Stimulated activated CD4-positive, alpha-beta T cell treated with anti-CD3 and anti-CD28 coated beads, Interleukin-2, amount 100 ng/mL, for 4 hours (primary cell): ENCODE measurements around the gene CUEDC1.

Experiments used
- DNase-seq: peaks from one replicate; pipeline ENCODE4 v3.0.0-alpha.2; 2020; ENCODE audit warnings: low read depth

CUEDC1 gene

DNA sequence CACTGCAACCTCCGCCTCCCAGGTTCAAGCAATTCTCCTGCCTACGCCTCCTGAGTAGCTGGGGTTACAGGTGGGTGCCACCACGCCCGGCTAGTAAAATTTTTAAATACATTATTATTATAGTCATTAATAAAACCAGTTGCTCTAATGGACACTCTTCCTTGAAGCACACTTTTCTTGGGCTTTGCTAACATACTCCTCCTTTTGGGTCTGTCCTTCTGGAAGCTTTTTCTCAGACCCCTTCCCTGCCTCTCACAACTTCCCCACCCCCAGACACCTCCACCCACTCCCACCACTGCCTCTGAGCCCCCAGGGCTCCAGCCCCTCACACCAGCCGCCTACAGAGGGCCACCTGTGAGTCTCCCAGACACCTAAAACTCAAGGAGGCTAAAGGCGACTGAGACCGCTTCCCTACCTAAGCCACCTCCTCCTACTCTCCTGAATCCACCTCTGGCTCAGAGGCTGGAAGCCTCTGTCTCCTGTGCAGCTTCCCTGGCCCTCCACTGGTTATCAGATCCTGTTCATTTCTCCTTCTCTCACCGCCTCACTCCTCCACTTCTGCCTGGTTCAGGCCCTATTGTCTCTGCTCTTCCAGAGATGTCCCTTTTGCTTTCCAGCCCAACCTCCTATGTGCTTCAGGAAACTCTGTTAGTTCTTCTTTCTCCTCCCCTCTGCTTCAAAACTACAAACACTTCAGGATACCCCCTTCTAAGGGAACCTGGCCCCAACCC lies 2.1 kb upstream of the CUEDC1 start:
- no peak for DNase-seq

DNA sequence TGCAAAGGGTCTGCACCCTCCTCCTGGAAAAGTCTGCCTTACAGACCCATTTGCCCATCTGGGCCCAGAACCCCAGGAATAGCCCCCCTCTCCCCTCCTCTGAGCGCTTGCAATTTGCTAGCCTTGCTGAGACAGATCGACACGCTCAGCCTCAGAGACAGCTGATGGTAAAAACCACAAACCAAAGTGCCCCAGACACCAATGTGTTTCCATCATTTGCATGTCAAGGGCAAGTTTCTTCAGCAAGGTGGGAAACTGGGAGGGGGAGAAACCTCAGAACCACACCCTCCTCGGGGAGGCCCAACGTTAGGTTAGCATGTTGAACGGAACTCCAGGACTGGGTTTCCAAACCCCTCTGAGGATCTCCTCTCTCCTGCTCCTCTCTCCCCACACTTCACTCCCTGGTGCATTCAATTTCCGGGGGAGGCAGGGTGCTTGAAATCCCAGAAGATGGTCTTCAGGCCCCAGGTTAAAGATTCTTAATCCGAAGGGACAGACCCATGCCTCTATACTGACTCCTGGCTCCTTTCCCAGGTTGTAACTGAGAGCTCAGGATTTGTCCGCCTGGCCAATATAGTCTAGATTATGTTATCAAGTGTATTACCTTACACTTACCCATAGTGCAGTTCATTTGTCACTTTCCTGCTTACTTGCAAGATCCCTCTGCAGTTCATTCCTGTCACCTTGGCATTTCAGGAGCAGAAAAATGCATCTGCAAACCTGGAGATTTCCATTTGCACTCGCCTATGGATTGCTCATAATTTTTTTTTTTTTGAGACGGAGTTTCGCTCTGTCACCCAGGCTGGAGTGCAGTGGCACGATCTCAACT lies 1.3 kb upstream of the CUEDC1 start:
- DNase-seq, result no peak

DNA sequence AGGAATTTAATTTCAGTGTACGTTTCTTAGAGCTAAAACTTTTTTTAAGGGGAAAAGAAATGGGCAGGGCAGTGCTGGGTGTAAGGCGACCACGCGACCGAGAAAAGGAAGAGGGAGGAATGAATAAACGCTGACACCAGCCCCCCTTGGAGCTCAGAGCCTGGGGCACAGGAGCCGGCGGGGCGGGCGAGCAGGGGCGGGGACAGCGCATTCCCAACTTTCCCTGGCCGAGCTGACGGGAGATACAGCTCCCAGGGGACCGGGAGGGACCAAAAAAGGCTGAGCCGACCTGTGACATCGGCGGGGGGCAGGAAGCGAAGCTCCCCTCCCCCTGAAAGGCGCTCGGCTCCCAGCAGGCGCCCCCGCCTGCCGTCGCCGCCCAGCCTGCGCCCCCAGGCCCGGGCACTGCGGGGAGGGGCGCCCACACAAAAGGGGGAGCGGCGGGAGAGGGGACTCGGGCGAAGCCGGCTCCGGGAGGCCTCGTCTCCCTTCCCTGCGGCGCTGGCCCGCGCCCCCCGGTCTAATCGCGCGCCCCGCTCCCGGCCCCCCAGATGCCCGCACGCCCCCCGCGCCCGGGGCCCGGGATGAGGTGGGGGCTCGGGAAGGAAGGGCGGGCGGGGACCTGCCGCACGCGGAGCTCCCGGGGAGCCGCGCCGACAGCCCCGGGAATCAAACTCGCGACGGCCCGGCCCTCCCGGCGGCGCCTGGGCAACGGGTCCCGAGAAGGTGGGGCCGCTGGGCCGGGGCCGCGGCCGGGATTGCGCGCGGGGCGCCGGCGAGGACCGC lies 622 bp downstream of the CUEDC1 start:
- DNase-seq, result no peak

GRCh38 chr17:57953705-57954396 lies 1.4 kb downstream of the CUEDC1 start:
- DNase-seq, result no peak

DNA sequence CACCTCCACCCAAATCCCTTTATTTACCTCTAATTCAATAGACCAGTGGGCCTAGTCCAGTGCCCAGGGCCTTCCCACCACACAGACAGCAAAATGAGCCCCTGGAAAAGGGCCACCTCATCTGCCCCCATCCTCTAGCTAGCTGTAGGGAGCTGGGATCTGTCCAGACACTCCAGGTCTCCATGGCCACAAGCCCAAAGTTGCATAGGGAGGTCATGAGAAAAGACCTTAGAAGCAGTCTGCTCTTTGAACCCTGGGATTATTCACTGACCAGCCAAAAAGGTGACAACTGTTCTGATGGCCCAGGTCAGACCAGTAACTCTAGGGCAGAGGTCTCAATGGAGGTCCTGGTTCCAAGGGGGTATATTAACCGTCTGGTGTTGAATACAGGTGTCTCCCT lies 2.0 kb downstream of the CUEDC1 start:
- DNase-seq, result no peak

- no peak for DNase-seq
Observed at GRCh38 chr17:57949649-57950048, 5.6 kb downstream of the CUEDC1 start.

DNA sequence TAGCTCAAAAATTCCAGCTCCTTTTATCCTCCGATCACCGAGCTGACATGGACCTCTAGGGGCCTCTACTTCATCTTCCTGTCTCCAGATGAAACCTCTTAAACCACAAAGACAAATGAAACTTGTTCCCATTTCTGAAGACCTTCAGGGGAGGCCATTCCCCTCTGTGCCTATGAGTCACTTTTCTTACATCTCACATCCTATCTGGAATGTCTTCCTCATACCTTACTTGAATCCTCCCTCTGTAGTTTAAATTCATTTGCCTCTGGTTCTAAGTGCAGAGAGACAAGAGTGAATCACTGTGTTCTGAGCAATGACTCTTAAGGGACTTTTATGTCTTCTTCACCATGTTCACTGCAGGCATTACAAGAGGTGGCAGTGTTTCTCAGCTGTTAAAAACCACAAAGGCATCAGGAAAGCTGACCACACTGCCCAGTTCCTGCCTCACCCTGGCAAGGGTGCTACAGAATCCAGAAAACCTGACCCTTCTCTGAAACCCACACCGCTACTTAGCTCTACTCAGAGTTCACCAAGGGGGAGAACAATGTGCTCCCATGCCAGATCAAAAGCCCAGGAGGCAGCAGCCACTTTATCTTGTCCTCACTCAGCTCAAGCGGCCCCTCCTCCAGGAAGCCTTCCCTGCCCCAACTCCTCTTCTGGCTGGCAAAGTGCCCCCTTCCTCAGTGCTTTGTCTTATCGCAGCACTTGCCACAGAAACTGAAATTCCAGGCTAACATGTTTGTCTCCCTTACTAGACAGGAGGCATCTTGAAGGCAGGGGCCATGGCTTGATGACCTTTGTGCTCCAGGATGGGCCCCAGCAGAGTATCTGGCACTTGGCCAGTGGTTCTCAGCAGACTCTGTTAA lies 6.4 kb downstream of the CUEDC1 start:
- no peak for DNase-seq

DNA sequence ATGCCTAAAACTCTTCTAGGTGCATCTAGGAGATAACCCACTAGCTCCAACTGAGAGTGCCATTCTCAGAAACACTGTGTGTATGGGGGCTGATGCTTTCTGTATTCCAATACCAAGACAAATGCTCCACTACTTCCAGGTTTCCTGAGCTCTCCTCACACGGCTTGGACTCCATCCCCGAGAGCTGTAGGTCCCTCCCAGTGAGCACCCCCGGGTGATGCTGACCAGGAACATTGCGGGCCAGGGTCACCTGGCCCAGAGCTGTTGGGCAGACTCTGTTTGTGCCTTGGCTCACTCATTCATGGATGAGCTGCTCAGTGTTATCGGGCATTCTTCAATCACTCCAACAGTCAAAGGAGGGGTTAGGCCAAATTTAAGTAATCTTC lies 7.0 kb downstream of the CUEDC1 start:
- no peak for DNase-seq

DNA sequence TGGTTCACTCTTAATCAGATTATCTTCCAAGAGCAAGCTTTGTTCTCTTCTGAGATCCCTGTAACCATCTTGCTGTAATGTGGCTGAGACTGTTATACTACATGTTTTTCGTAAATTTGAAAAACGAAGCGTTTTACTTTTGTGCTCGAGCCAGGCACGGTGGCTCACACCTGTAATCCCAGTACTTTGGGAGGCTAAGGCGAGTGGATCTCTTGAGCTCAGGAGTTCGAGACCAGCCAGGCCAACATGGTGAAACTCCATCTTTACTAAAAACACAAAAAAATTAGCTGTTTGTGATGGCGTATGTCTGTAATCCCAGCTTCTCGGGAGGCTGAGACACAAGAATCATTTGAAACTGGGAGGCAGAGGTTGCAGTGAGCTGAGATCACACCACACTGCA lies 7.8 kb downstream of the CUEDC1 start:
- DNase-seq, result no peak

DNA sequence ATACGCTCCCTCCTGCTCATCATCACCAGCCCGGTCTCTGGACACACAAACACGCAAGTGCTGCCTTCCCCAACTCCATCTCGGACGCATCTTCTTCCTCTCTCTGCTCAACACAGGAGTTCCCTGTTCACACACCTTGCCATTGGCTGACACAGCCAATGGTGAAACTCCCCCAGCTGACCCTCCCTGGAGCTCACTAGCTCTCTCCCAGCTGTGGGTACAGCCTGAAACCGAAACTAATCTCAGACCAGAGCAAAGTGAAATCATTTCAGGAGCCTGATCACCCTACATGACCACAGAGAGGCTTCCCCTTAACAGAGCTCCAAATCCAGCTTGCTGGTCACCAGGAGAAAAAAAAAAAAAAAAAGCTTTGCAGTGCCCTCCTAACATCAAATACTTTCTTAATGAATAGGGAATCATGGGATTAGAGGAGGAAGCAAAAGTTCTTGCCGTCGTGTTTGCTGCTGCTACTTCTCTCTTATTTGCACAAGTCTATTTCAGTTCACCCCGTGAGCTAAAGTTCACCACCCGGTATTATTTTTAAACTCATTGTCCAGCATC lies 8.3 kb downstream of the CUEDC1 start:
- DNase-seq, result no peak

DNA sequence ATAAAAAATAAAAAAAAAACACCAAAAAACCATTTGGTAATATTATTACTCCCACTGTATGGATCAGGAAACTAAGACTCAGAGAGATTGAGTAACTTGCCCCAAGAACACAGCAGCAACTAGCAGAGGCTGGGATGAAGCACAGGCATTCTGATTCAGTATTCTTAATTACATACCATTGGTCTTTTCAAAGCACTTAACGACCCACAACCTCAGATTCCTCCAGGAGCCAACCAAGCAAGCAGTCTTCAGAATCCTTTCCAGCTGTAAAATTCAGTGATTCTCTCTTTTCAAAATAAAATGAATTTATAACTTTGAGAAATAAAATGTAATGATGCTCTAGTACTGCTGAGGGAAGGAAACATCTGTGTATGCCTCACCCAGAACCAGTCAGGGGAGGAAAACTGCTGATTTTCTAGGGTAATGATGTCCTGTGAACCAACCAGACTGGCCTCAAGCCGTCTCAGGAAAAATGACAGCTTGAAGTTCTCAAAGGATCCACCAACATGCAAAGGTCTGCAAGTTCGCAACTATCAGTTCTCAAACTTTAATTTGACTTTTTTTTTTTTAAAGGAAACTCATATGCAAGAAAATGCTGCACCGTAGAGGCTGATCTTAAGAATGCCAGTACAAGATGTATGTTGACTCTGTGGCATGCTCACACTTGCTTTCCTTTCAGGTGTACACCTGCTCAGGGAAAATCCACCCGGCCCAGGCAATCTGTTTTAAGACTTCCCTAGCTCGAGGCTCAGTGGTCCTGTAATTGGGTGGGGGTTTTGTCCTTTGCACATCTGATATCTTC lies 9.0 kb downstream of the CUEDC1 start:
- no peak for DNase-seq

DNA sequence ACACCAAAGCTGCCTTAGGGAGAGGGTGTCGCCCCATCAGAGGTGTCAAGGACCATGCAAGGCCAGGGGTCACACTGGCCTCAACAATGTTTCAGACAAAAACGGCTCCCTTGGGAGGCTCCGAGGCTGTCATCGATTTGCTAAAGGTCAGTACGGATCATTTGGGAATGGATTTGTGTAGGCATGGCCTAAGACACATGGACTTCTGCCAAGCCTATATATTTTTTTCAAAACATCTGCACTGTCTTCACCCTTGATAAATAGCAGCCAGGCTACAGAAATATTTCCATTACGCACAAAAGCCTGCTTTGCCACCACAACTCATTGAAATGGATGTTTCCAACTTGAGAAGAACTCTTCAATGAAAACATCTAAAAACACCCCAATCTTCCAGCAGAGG lies 10.3 kb downstream of the CUEDC1 start:
- DNase-seq, result no peak

- no peak for DNase-seq
Observed at GRCh38 chr17:57943645-57944044, 11.6 kb downstream of the CUEDC1 start.

GRCh38 chr17:57943140-57943539 lies 12.1 kb downstream of the CUEDC1 start:
- no peak for DNase-seq

DNA sequence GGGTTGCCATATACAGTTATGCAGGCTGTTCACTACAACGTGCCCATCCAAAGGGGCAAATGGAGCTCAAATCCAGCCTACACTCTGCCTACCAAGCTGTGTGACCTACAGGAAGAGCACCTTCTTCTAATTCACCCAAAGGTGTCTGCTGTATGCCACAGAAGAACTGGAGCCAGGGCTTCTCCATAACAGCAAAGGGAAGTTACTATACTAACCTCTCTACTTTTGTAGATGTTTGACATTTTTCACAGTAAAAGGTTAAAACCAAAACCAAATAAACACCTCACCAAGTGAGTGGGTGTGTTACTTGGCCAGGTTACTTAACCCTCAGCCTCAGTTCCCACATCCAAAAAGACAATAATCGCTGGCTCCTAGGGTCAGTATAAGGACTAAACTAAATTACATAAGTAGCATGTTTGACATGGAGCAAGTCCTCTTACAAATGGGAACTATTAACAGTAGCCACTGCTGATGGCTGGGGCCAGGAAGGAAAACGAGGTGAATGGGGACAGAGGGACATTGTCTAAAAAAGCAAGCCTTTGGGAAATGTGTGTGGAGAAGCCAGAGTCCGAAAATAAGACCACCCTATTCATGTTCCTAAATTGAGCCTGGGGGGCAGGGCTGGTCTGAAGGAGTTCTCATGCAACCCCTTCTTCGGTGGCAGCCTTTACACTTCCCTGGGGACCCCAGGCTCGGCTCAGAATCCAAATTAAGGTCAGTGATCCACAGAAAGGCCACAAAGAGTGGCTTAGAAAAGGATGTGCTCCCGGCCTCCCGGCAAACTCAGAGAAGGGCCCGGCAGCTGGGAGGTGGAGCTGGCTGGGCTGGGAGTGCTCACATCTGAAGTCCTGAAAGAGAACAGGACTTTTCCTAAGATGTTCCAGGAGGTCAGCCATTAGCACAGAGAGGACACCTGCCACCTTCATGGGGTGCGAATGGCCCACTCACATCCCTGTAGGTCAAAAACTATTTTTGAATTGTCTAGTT lies 13.5 kb downstream of the CUEDC1 start:
- DNase-seq, result no peak

- DNase-seq, result peak; percentile 39
Observed at GRCh38 chr17:57940653-57941329, 14.4 kb downstream of the CUEDC1 start.

- DNase-seq, result no peak
Observed at GRCh38 chr17:57940231-57940630, 15.0 kb downstream of the CUEDC1 start.

GRCh38 chr17:57939797-57940196 lies 15.4 kb downstream of the CUEDC1 start:
- peak; percentile 40 for DNase-seq
